GM18909 (cell line): Measurements from ENCODE around the gene SPTB.

Source experiments
- ATAC-seq: cut with Tn5 transposase; IDR thresholded peaks from one replicate; pipeline ENCODE4 v1.9.1; 2021; ENCODE audit warnings: mild to moderate bottlenecking; ENCODE audit not compliant: unreplicated experiment, poor library complexity

SPTB gene

DNA sequence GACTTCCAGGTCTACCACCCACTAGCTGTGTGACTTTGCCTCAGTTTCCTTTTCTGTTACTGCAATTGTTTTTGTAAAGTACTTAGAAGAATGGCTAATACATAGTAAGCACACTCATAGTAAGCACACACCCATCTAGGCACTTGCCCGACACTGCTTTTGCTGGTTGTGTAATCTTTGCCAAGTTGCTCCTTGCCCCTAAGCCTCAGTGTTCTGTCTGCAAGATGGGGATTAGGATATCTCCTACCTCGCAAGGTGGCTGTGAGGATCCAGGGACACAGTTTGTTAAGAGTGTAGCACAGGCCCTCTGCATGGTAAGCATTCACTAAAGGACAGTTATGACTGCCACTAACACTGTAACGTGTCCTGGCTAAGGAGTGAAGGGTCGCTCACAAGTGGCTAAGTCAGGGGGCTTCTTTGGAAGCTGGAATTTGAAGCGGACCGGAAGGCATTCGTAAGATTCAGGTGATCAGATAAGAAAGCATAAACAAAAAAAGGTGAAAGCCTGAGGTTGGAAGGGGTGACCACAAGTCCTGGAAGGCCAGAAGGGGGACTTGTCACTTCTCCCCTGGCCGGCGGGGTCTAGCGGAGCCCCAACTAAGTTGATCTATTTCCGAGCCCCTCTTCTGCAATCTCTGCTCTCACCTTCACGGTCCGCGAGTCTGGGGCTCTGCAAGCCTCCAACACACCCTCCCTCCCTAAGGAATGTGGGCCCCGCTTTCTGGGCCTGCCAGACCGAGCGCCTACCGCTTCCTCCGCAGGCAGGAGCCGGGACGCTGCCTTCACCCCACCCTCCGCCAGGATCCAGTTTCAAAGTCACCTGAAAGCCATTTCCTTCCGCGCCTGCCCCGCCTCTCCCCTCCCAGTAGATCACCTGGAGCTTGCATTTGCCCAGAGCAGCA lies 177.0 kb downstream of the SPTB start:
- no peak for ATAC-seq

DNA sequence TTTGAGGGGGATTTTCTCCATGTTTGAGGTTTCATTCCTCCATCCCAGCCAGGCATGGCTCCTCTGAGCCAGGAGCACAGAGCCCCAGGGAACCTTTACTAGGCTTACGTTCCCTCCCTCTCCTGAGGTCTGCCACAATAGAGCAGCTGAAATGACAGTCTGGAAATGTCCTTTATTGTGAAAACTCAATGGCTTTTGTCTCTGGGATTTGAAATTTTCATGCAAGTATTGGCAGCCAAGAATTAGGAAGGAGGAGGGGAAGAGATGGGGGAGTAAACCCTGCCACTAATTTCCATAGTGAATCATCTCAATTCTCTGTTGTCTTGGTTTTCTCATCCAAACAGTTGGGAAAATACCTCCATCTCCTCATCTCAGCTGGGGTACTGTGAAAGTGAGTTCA lies 178.0 kb downstream of the SPTB start:
- no peak for ATAC-seq

DNA sequence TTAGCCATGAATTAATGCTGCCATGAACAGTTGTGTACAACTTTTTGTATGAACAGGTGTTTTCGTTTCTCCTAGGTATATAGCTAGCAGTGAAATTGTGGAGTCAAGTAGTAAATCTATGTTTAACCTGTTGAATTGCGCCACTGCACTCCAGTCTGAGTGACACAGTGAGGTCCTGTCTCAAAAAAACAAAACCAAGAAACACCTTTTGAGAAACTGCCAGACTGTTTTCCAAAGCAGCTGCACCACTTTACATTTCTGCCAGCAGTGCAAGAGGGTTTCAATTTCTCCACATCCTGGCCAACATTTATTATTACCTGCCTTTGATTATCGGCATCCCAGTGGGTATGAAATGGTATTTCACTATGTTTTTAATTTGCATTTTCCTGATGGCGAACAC lies 178.8 kb downstream of the SPTB start:
- ATAC-seq, result no peak

DNA sequence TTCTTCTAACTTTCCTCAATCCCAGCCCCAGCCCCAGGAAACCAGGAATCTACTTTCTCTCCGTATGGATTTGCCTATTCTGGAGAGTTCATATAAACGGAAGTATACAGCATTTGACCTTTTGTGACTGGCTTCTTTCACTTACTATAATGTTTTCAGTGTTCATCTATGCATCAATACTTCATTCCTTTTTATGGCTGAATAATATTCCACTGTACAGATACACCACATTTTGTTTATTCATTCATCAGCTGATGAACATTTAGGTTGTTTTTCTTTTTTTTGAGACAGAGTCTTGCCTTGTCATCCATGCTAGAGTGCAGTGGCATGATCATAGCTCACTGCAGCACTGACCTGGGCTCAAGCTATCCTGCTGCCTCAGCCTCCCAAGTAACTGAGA lies 179.4 kb downstream of the SPTB start:
- no peak for ATAC-seq

DNA sequence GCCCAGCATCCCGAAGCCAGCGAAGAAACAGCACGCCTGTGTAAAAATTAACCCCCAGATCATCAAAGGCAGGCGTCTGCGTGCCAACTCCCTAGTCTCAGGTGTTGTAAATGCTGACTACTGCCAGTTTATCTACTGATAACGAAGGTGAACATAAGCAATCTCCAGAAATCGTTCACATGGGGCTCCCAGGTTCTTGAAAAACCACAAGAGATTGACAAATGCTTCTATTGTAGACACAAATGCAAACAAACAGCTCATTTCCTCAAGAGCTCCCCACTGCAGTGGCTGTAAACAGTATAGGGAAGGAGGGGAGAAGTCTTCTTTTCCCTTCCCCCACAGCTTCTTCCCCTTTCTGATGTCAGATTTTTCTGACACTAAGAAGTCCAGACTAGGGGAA lies 180.8 kb downstream of the SPTB start:
- no peak for ATAC-seq

DNA sequence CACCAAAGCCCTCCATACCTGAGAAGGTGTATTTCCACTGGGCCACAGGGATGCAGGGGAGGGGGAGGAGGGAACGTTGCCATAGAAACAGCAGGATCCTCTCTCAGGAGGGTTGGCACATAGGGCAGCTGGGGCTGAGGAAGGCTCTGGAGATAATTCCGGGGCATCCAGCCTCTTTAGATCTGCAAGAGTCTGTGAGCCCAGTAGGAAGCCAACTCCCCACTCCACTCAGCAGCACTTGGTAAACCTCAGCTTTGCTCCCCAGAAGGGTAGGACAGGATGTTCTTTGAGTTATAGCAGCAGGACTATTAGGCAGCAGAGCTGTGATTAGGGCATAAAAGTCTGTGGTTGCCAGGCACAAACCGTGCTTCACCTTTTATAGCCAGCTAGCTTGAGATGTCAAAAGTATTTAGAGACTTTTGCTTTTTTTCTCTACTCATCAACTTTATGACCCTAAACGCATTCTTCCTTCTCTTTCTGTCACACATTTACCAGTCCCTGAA lies 183.3 kb downstream of the SPTB start:
- no peak for ATAC-seq
